ENCODE results near the gene NOTCH1.

Gene NOTCH1

DNA sequence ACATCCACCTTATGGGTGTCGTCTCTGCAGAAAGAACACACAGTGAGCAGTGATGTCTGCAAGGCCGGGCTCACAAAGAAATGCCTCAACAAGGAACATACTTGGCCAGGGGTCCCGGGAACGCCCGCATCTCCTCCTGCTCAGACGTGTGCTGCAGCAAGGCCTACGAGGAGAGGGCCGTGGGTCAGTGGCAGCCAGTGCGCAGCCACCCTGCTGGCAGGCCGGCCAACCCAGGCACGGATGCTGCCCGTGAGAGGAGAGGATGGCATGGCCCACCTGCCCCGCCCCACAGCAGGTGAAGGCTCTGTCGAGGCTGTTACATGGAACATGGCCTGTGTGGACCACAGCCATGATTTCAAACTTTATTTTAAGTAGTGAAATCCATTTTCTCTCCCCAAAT lies 82.3 kb downstream of the NOTCH1 start:
- DNase-seq (ENCODE audit: low spot score), result no peak

DNA sequence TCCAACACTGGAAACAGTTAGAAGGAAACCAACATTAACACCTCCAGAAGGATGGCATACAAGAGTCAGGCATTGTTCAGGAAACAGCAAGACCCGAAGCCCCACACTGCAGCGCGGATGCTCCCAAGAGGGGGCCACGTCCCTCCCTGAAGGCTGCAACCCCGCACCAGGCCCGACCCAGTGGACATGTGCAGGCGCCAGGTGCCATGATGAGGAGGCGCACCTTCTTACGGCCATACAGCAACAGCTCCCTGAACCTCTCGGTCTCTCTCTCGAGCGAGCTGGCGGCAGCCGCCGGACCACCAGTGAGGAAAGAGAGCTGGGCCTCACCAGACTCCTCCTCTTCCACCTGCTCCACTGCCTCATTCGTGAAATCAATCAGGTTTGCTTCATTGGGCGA lies 83.2 kb downstream of the NOTCH1 start:
- DNase-seq (ENCODE audit: low spot score), result no peak

DNA sequence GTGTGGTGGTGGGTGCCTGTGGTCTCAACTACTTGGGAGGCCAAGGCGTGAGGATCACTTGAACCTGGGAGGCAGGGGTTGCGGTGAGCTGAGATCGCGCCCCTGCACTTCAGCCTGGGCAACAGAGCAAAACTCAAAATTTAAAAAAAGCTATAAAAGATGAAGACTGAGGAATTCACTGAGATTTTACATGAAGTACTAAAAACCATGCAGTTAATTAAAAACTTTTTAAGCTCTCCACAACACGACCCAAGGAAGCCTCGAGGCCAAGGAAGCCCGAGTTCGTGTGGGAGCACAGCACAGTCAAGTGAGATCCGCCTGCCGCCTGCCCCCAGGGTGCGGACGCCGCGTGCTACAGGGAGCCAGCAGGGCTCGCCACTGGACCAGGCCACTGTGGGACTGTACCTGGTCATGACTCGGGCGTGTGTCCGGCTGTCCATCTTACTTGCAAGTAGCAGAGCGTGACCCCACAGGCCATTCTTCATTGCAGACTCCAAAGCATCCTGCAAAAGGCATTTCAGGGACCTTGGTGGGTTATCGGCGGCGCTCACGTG lies 85.0 kb downstream of the NOTCH1 start:
- no peak for DNase-seq (ENCODE audit: low spot score)

DNA sequence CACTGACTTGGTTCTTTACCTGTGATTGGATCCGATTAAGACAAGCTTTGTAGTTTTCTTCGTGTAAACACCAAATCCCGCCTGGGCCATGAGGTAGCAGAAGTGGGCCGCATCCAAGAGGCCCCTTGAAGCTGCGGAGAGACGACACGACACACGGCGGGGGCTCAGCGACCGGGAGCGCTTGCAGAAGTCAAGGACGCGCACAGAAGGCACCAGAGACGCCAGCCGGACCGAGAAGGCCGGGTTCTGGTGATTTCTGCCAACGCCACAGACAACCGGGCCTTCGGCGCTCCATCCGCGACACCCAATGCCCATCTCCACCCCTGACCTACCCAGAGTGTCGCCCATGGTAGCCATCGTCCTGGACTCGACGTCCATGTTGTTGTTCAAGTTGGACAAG lies 86.4 kb downstream of the NOTCH1 start:
- no peak for DNase-seq (ENCODE audit: low spot score)

DNA sequence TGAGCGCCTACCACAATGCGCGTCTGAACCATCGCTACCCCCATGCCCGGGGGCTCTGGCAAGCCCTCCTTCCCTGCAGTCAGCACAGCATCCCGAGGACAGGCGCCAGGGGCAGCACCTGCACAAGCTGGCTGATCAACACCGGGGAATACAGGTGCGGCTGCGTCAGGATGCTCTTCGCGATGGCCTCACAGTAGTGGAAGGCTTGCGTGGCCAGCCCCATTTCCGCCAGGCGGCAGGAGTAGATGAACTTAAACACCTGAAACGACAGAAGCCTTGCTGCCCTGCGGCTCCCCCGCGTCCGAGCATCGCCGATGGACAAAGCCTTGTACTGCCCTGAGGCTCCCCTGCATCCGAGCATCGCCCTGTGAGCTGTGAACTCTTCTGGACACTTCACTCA lies 88.5 kb downstream of the NOTCH1 start:
- DNase-seq (ENCODE audit: low spot score), result no peak

DNA sequence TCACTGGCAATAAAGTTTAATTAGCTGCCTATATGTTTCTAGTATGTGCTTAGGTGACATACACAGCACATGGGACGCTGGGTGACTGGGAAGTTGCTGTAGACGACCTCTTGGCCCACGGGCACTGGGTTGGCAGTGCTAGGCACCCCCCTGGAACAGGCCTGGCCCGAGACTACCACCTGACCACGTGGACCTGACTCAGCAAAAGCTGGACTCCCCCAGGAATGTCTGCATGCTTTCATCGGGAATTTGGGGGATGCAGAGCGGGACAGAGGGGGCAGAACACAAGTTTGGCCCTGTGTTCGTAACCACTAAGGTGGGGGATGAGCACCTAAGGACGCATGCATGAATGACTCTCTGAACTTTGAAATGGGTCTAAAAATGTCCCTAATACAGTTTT lies 89.6 kb downstream of the NOTCH1 start:
- no peak for DNase-seq (ENCODE audit: low spot score)

DNA sequence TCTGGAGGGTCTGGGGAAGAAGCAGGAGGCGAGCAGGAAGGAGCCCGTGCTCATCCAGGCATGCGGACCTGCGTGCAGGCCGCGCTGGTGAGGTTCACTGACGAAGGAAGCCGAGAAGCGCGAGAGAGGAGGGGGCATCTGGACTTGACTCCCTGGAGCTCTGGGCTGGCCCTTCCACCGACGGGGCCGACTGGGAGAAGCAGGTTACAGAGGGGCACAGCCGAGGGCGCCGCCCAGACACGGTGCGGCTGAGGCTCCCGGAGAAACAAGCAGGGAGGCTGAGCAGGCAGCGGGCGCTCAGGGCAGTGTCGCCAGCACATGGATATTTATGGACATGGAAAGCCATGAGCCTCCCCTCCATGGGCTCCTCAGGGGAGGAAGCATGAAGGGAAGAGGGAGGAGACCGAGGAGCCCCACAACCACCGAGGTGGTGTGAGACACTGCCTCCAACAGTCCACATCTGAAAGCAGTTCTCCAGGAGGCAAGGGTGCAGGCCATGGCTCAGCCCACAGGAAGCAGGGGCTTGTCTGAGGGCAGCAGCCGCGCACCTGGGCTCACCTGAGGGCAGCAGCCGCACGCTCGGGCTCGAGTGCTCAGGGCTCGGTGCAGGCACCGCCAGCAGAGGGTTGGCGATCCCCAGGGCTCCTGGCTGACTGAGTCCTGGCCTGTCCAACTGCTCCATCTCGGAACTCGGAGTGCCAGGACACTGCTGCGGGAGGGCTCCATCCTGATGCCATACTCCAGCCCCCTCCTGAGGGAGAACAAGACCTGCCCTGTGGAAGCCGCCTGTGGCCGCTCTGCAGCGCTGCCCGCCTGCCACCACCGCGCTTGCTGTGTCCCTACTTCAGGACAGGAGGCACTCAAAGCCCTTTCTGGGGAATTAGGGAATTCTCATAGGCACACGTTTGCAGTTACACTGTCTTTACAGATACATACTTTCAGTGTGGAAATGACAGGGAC lies 90.5 kb downstream of the NOTCH1 start:
- peak; percentile 8 for DNase-seq (ENCODE audit: low spot score)

DNA sequence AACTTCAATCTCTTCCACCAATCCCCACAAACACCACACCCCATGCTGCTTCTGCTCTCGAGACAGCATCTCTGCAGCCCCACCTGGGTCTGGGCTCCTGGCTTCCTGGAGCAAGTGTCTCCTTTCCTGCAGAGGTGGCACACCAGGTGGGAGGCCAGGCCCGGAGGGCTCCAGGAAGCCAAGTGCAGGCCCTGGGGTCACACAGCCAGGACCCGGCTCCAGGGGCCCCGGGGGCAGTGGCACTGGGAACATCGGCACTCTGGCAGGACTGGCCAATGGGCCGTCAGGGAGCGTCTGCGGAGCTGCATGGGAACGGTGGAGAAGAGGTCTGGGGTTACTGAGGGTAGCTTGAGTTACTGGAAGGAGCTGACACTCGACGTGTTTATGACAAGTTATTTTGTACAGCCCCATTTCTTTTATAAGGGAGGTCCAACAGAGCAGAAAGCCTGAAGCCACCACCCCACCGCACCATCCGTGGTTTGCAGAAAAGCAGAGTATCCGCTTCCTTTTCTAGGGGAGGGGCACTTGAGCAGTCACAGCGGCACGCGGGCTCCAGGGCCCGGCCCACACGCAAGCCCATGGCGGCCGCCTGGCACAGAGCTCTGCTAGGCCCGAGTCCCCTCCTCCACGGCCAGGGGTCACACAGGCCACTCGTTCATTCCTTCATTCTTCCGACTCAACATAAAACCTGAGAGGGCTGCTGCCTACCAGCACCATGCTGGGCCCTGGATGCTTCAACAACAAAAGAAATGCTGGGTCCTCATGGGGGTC lies 91.6 kb downstream of the NOTCH1 start:
- DNase-seq (ENCODE audit: low spot score), result no peak

DNA sequence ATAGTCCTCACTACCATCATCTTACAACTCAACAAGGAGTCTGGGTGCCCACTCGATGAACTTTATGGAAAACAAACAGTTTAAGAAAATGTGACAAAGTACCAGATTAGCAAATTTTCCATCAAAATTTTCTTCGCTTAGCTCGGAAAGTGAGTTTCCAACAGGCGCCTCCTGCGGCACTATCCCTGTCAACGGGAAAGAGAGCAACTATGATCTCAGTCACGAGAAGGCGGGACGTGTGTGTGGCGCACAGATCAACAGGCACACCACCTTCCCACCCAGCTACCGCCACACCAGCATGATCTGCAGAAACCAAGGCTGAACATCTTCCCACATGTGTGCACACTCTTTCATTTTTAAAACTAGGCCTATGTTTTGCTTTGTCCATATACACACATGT lies 92.5 kb downstream of the NOTCH1 start:
- no peak for DNase-seq (ENCODE audit: low spot score)

DNA sequence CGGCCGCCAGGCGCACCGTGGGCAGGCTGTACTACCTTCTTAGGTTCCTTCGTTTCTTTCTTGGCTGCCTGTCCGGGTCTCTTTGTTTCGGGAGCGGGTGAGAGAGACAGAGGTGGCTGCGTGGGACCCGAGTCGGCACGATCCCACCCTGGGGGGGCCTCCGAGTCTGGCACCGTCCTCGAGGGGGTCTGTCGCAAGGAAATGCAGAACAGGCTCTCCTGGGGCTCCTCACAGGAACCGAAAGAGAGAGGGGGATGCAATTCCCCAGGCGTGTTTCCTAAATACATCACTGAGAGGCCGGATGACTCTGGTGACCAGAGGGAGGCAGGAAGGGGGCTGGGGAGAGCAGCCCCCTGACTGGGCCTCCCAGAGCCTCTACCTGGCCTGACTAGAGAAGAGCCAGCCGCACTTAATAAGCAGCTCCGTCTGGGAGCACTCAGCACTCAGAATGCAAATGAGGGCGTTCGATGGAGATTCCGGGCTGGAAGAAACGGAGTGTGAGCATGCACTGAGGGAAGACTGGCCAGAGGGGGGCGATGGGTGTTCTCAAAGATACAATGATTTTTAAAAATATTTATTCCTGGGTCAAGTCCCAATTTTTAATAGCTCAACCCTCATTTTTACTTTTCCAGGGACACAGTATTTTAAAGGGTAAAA lies 94.5 kb downstream of the NOTCH1 start:
- no peak for DNase-seq (ENCODE audit: low spot score)

DNA sequence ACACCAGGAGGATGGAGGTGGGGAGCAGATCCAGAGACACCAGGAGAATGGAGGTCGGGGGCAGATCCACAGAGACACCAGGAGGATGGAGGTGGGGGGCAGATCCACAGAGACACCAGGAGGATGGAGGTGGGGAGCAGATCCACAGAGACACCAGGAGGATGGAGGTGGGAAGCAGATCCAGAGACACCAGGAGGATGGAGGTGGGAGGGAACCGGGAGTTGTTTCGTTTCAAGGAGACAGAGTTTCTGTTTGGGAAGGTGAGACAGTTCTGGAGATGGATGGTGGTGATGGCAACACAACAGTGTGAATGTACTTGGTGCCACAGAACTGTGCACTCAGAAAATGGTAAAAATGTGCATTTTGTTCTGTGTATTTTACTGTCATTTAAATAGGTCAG lies 97.2 kb downstream of the NOTCH1 start:
- DNase-seq (ENCODE audit: low spot score), result no peak

DNA sequence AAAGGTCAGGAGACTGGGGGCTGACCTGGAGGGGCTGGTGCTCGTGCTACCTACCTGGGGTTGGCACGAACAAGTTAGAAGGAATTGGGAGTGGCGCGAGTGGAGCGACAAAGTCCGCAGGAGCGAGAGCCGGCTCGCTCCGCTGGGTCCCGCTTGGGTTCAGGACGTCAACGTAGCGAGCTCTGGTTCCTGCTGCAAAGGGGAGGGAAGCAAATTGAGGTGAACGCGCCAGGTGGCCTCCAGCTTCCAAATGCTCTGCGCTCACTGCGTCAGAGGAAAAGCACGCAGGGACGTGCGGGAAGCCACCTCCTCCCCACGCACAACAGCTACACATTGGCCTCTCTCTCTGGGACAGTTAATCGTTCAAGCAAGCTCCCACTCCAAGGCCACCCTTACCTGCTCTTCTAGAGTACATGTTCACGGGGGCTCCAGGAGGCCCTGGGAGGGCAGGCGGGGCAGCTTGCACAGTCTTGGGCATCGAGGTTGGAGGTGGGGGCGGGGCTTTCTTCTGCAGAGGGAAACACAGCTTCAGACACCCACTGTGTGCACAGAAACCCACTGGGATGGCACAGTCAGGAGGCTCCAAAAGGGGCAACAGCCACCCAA lies 98.6 kb downstream of the NOTCH1 start:
- no peak for DNase-seq (ENCODE audit: low spot score)

DNA sequence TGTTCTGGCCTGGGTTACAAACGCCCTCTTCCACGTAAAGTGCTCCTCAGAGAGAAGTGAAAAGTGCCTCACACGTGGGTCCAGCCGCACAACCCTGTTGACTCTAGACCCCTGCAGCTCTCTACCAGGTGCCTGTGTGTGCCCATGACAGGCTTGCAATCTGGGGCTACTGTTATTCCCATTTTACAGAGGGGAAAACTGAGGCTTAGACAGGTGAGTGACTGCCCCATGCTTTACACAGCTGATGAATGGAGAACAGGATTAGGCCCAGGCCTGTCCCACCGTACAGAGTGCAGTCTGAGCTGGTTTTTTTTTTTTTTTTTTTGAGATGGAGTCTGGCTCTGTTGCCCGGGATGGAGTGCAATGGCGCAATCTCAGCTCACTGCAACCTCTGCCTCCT lies 100.0 kb downstream of the NOTCH1 start:
- no peak for DNase-seq (ENCODE audit: low spot score)

Measured in cerebellar cortex (tissue), 1 donor.